Choroid plexus epithelial cell (primary cell): ENCODE measurements around the gene CEP120.

Source experiments
- DNase-seq: peaks from one replicate; pipeline ENCODE4 v3.0.0-alpha.2; 2010; ENCODE audit warnings: low read depth
- H3K4me3 ChIP-seq: 2 replicates; pipeline ENCODE4 v1.5.1; 2011; ENCODE audit warnings: low read depth, mild to moderate bottlenecking, control low read depth, low read length, moderate library complexity
- CTCF ChIP-seq: conservative IDR thresholded peaks from 2 replicates; pipeline ENCODE4 v1.5.1; 2011; ENCODE audit warnings: low read depth, mild to moderate bottlenecking, control low read depth, inconsistent platforms, low read length, moderate library complexity

The CEP120 gene

GRCh38 chr5:123303802-123304201, 119.4 kb downstream of the CEP120 start:
- TF ChIP-seq CTCF = no peak
- DNase-seq = no peak
- no peak overlapping the region for H3K4me3 ChIP-seq

GRCh38 chr5:123300266-123300665, 122.9 kb downstream of the CEP120 start:
- no peak for DNase-seq
- no peak overlapping the region for H3K4me3 ChIP-seq
- TF ChIP-seq CTCF = no peak

- no peak for TF ChIP-seq CTCF
- no peak for DNase-seq
- no peak overlapping the region for H3K4me3 ChIP-seq
Measured at GRCh38 chr5:123299136-123299535, 124.1 kb downstream of the CEP120 start.

- TF ChIP-seq CTCF = no peak
- H3K4me3 ChIP-seq = no peak overlapping the region
Measured at GRCh38 chr5:123298335-123299030, 124.7 kb downstream of the CEP120 start.

GRCh38 chr5:123297866-123298265, 125.3 kb downstream of the CEP120 start:
- no peak overlapping the region for H3K4me3 ChIP-seq
- TF ChIP-seq CTCF = no peak
- DNase-seq = no peak

More at GRCh38 chr5:123298335-123299030, 124.7 kb downstream of the CEP120 start:
- no peak for DNase-seq

- TF ChIP-seq CTCF = no peak
- H3K4me3 ChIP-seq = no peak overlapping the region
- no peak for DNase-seq
Measured at GRCh38 chr5:123297198-123297831, 125.9 kb downstream of the CEP120 start.
